ENCODE data around the gene TSPAN18.

- TF ChIP-seq CTCF (conservative IDR thresholded peaks at IDR 0.05; ENCODE audit: low read depth, low read length): no peak
- TF ChIP-seq EZH2phosphoT487 (IDR thresholded peaks at IDR 0.05; ENCODE audit: borderline replicate concordance, low read length): no peak
- TF ChIP-seq EZH2 (IDR thresholded peaks at IDR 0.05; ENCODE audit: low read length, unreplicated experiment): no peak
Observed at GRCh38 chr11:44835938-44836337, 109.2 kb downstream of the TSPAN18 start.
